Heart left ventricle (tissue), 13 donors: ENCODE data around the gene CHD1.

Source experiments
- CTCF ChIP-seq, 12 donors: fragments of 200-600 bp; sonication (generic) in 4 of 12; IDR thresholded peaks; one replicate each; pipeline versions ENCODE4 v1.5.0 to v1.8.0; 2018 to 2022; ENCODE audit warnings: antibody characterized with exemption in 12 of 12, mild to moderate bottlenecking in 5 of 12
- POLR2A ChIP-seq, 2 donors: fragments of 450-650 bp; IDR thresholded peaks; one replicate each; pipeline ENCODE4 v1.6.1; 2017; ENCODE audit warnings: antibody characterized with exemption in 2 of 2, mild to moderate bottlenecking in 2 of 2, moderate library complexity in 2 of 2
- donor health status: ischemic (EF 13 %, LVEDD 7.1; RV severe dilation, severe dysfunction).
- donor health status: DM: no; HTN: yes; CAD: no.
- donor health status: DM: no; HTN: no; CAD: no.
- donor health status: ischemic (EF 25% LVEDD 6.9; RV normal size, moderate dysfunction).
- donor health status: ischemic (EF 25% LVEDD 5.7; RV mildly dilated, moderate dysfunction).
- donor health status: ischemic (EF 35%, LVEDD 5.7; RV mildly dilated, moderate dysfunction).
- donor health status: nonischemic (EF 11% LVEDD 7.7; RV severe dilation, severe dysfunction).
- donor health status: DM: yes; HTN: yes; CAD: no.
- donor health status: PGD.
- donor health status: ischemic (EF 29% LVEDD 5.4; RV normal size, mild dysfunction).
- donor health status: nonischemic (EF 23%, LVEDD 6.1; RV moderate dilation, normal function).

GRCh38 chr5:98813755-98814154 lies 115.1 kb downstream of the CHD1 start:
- TF ChIP-seq CTCF (IDR thresholded peaks at IDR 0.05) (no peak), POLR2A (IDR thresholded peaks at IDR 0.05) (no peak)
